ENCODE measurements around the gene CLMN.

The CLMN gene

GRCh38 chr14:95320078-95320895, 579 bp upstream of the CLMN start:
- no peak for DNase-seq

GRCh38 chr14:95318399-95319311, 1.1 kb downstream of the CLMN start:
- no peak for DNase-seq

GRCh38 chr14:95317817-95318343, 1.8 kb downstream of the CLMN start:
- no peak for DNase-seq

DNA sequence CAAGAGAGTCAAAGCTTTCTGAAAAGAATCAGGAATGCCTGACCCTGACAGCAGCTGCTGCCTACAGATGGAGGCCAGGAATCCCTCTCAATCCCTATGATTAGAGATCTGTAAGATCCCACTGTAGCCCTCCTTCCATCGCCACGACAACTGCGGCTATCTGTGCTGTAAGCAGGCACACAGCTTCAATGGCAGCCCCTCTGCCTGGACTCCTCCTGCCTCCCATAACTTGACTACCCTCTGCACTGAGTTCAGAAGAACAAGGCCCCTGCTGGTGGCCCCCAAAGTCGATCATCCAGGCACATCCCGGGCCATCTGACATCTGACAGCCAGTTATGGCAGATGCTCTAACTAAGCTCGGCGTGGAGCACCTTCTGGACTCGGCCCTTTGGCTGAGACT, 2.9 kb downstream of the CLMN start:
- no peak for DNase-seq

GRCh38 chr14:95315579-95315978, 4.1 kb downstream of the CLMN start:
- no peak for DNase-seq

DNA sequence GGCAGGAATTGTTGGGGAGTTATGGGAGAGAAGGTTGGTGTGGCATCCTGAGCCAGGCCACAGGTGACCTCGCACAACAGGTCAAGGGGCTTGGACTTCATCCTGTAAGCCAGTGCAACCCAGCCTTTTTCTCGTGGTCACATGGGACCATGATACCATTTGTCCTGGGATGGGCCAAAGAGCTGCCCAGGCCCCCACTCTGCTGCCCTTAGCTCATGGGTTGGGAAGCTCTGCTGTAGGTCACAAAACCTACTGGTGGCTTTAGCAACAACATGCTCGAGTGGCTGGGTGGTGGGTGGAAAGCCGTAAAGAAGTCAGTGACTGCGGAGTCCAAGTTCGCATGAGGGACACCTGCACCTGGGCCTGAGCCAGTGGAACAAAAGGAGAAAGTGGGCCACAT, 4.6 kb downstream of the CLMN start:
- no peak for DNase-seq

- DNase-seq: no peak
Observed at GRCh38 chr14:95314609-95315008, 5.1 kb downstream of the CLMN start.

DNA sequence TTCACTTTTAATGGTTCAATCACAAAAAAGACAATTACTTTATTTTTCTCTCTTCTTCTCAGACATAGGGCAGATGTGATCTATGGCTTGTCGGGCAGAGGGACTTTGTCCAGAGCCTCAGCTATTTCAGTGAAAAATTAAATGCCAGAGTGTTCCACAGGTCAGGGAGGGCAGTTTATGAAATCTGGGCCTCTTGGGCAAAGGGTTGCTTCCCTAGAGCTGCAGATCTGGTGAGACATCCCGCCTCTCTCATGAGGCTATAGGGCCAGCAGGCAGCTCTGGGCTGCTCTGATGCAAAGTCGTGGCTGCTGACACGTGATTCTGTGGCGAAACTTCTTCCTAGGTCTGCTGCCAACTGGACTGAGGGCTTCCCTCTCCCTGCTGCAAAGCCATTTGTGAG, 6.0 kb downstream of the CLMN start:
- no peak for DNase-seq

- DNase-seq: no peak
Observed at GRCh38 chr14:95313190-95313589, 6.5 kb downstream of the CLMN start.

GRCh38 chr14:95312311-95312710, 7.4 kb downstream of the CLMN start:
- no peak for DNase-seq

- no peak for DNase-seq
Observed at GRCh38 chr14:95311752-95312151, 8.0 kb downstream of the CLMN start.

DNA sequence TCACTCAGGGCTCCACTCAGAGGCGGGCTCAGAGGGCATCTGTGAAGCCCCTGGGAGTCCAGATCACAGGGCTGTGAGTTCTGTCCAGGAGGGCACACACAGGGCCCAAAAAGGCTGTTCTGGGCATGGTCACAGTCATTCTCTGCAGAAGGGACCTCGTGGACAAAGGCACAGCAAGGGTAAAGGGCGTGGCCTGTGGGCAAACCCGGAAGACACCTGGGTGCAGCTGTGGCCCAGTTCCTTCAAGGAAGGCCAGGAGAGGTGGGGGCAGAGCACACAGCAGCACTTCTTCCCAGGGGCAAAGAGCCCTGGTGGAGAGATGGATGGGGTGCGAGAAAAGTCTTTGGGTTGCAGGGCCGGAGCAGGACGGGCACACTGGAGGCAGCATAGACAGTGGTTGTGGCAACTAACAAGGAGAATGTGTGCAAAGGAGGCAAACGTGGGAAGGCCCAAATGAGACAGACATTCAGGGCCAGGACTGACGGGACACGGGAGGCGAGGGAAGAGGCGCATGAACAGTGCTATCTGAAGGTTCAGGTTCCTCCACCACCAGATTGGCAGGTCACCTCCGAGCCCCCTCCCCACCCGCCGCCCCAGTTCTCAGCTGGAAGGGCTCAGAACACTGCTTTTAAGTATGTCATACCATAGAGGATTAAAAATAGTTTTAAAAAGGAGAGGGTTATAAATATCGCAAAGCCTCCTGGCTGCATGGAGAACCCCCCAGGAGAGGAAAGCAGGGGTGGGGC, 8.9 kb downstream of the CLMN start:
- DNase-seq: no peak

DNA sequence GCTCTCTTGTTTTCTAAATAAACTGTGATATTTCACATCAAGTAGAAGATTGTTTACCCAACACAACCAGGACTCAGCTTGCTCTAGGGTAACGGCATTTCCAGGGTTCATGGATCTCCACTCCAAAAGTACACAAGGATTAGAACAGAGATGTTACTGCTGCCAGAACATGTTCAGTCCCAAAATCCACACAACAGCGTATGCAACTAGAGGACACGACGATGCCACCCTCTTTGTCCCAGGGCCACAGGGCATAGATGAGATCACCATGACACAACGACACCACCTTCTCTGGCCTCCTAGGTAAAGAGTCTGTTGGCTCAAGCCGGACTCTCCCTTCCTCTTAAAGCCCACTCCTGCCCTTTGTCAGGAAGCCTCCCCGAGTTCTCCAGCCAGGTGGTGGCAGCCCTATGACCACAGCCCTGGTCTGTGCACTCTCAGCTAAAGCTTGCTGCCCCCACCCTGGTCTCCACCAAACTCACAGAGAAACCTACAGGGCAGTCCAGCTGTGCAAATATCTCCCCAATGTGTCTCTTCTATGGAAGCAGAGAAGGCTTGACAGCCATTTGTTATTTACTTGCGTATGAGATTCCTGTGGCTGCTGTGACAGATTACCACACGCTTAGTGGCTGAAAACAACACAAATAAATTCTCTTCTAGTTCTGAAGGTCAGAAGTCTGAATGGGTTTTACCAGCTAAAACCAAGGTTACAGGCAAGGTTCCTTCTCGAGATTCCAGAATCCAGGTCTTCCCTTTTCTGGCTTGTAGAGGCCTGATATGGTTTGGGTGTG, 10.3 kb downstream of the CLMN start:
- no peak for DNase-seq

- DNase-seq: no peak
Observed at GRCh38 chr14:95308073-95308472, 11.6 kb downstream of the CLMN start.

GRCh38 chr14:95307402-95308041, 12.2 kb downstream of the CLMN start:
- DNase-seq: no peak

DNA sequence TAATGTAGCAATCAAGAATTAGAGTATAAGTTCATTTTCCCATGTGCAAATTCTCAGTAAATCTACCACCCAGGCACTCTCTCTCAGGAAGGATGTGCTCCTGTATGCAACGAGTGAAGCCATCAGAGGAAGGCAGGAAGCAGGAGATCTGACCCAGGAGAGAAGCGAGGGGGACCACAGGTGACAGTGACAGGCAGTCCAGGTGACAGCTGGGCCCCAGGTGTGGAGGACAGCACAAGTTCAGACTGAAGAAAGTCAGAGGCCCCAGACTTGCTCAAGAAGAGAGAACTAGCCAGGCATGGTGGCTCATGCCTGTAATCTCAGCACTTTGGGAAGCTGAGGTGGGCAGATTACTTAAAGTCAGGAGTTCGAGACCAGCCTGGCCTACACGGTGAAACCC, 13.8 kb downstream of the CLMN start:
- DNase-seq: no peak

DNA sequence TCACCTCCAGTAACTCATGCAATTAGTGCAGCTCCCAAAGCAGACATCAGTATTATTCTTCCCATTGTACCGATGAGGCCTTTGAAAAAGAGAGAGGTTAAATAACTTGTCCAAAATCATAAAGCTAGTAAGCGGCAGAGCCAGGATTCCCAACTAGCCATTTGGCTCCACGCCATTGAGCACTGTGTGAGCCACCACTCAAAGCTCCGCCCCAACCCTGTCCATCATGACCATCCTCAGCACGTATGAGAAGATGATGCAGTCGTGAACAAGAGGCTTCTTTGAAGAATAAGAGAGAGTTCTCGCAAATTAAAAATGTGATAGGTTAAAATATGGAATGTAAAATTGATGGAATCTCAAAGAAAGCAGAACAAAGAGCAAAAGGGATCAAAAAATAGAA, 14.6 kb downstream of the CLMN start:
- no peak for DNase-seq

- DNase-seq: no peak
Observed at GRCh38 chr14:95304342-95304741, 15.4 kb downstream of the CLMN start.

GRCh38 chr14:95303552-95303951, 16.2 kb downstream of the CLMN start:
- DNase-seq: no peak

DNA sequence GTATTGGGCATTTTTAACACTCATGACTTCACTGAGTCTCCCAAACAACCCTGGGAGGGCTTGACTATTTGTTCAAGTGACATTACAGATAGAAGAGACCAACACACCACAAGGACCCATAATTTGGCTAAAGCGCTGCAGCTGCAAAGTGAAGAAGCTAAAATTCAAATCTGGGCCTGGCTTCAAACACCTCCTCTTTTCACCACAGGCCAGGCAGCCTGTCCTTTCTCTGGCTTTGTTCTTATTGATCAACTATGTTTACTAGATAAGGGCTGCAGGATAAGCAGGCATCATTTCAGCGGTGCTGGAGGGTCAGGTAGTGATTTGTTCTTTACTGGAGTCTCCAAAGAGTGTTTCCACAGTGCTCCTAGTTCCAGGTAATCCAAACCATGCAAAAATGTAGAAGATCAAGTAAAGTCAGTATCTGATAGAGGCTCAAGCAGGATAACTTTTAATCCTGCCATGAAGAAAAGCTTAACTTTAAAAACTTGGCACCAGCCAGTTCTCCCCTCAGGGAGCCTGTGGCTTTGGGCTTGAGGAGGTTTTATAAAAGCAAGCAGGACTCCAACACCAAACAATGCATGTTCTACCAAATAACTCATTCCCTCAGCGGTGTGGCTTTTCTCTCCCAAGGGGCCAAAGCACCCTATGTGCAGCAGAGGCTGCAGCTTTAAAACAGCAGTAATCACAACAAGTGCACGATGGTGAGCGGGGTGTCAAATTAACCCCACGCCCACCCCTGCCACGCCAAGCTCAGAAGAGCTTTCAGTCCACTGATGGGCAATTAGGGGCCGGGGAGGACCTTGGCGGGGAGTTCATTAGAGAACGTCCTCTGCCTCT, 16.8 kb downstream of the CLMN start:
- DNase-seq: no peak

All from NCI-H2107 (cell line).